GM18505 (cell line): ENCODE results near the gene ADORA3.

Source experiments
- ATAC-seq: cut with Tn5 transposase; IDR thresholded peaks from one replicate; pipeline ENCODE4 v1.9.1; 2021; ENCODE audit not compliant: unreplicated experiment
- POLR2A ChIP-seq: IDR thresholded peaks from 4 replicates; pipeline ENCODE4 v1.6.1; 2011; ENCODE audit warnings: borderline replicate concordance; ENCODE audit not compliant: insufficient read depth, insufficient read length; ENCODE audit errors: extremely low read depth

The ADORA3 gene

GRCh38 chr1:111454859-111455641 lies 48.4 kb downstream of the ADORA3 start:
- ATAC-seq, result peak; percentile 55
- no peak for TF ChIP-seq POLR2A

- no peak for ATAC-seq
- no peak for TF ChIP-seq POLR2A
These were observed 49.7 kb downstream of the ADORA3 start for GRCh38 chr1:111453706-111454105.

- TF ChIP-seq POLR2A, result no peak
- no peak for ATAC-seq
These were observed 50.9 kb downstream of the ADORA3 start for GRCh38 chr1:111452581-111452980.

GRCh38 chr1:111450185-111450584 lies 53.2 kb downstream of the ADORA3 start:
- TF ChIP-seq POLR2A, result no peak
- no peak for ATAC-seq

DNA sequence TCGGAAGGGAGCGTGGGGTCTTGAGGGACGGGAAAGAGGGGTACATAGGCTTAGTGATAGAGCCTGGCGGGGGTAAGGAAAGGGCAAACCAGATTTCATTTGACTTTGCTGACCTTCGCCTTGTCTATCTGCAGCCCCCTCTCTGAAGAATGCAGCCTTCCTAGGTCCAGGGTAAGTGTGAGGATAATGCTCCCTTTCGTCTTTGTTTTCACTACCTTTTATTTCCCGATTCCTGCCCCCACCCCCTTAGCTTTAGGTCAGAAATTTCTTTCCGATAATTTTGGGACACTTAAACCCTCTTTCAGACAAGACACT lies 53.8 kb downstream of the ADORA3 start:
- ATAC-seq, result no peak
- TF ChIP-seq POLR2A, result no peak
